H1 (cell line): ENCODE results near the gene KANSL1. TPM values are rescaled to one million over a fixed set of nuclear protein-coding genes. Genes with fewer than 3 reads are reported as not detected.

Experiments
- GABPA ChIP-seq: IDR thresholded peaks from 2 replicates; pipeline ENCODE4 v1.6.1; 2011; ENCODE audit warnings: mild to moderate bottlenecking, low read length, moderate library complexity, borderline replicate concordance; ENCODE audit not compliant: insufficient read depth
- polyA plus RNA-seq, 7 experiments: library from polyadenylated mRNA; depleted of rRNA in 3 of 7; stranded (reverse) in 5 of 7; unstranded in 2 of 7; fragments of >200 nt in 5 of 7; fragments of 200-250 nt in 2 of 7; gene quantifications; 1 replicate in 5 of 7; 2 replicates in 1 of 7; 4 replicates in 1 of 7; pipeline versions ENCODE4 v1.2.1 to v1.2.3, GENCODE V29; 2011 to 2013; ENCODE audit warnings: missing spikeins in 2 of 7, mixed read lengths in 2 of 7
- total RNA-seq: library from RNA; stranded (reverse); fragmentation: NEBNext Ultra II Directional; extraction: Animal tissue kit (Norgen Biotek cat#: 25700); gene quantifications from 2 replicates; pipeline ENCODE4 v1.2.1, GENCODE V29; 2021

KANSL1 gene
- total and polyA plus RNA-seq, 2 of the 8 experiments (the other 6 are each of a cell fraction or from before 2014, with no cell fraction given) = 34.0 to 128 TPM

- TF ChIP-seq GABPA = no peak
These were observed 161.8 kb downstream of the KANSL1 start (continued) for GRCh38 chr17:46031440-46031839.
